Hepatic stellate cell (primary cell): ENCODE data around the gene SYCP2L.
"Not testable (repeated sequence)": the region's sequence is repeated elsewhere in the genome, so short reads cannot be mapped to it uniquely, and the experiment has no call there.

Source experiments
- DNase-seq: peaks from one replicate; pipeline ENCODE4 v3.0.0; 2011; ENCODE audit warnings: low spot score

SYCP2L gene

DNA sequence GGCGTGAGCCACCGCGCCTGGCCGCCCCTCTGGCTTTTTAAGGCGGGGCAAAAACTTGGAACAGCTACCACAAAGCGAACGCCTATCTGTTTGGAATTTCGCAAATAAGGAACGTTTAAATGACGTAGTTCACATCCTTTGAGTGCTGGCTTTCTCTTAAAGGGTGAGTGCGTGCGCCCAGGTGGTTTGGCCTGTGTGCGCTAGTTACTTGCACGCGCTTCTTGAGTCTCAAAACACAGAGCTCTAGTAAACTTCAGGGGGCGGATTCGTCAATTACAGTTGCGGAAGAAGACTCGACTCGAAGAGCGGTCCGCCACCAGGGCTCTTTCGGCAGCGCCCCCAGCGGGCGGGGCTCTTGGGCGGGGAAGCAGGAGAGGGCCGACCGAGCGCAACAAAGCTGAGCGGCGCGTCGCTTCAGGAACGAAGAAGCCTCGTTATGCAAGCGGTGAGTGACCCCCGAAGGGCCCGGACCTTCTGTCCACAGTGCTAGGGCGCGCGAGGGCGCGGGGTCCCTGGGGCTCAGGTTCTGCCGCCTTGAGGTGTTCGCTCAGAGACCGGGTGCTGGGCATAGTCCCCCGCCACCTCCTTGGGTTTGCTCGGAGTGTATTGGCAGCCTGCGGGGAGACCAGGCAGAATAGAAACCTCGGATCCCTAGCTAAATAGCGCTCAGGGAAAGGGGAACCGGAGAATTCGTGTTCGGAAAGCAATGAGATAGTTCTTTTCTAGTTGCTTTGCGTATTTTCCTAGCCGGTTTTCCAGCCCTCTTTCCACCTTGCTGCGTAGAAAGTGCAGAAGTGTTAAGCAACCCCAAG is at the start of gene SYCP2L:
TSS of gene SYCP2L (plus strand) at position 362 of the 812 bp plus-strand sequence. CDS start at position 437, 75 bp downstream.
- DNase-seq = no peak

DNA sequence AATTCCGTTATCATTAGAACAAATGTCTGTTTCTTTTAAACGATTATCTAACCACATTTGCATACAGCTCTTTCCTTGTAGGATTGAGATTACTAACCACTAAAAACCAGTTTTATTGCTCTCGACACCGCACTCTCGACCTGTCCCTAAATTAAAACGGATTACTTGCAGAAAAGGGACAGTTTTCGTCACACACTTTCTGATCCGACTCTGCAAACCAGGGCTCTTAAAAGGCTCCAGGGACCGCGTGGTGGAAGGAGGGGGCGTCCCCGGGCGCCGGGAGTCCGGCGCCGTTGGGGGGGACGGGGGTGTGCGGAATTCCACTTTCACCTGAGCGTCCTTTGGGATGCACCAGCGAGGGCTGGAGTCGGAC is 49.2 kb upstream of the SYCP2L start:
- no peak for DNase-seq

- peak; percentile 72 for DNase-seq
Observed at GRCh38 chr6:10837995-10838793, 48.7 kb upstream of the SYCP2L start, which contains the start of gene MAK. MAK (minus strand) TSS chr6:10838539; CDS start chr6:10830648, 7,891 bp downstream.

DNA sequence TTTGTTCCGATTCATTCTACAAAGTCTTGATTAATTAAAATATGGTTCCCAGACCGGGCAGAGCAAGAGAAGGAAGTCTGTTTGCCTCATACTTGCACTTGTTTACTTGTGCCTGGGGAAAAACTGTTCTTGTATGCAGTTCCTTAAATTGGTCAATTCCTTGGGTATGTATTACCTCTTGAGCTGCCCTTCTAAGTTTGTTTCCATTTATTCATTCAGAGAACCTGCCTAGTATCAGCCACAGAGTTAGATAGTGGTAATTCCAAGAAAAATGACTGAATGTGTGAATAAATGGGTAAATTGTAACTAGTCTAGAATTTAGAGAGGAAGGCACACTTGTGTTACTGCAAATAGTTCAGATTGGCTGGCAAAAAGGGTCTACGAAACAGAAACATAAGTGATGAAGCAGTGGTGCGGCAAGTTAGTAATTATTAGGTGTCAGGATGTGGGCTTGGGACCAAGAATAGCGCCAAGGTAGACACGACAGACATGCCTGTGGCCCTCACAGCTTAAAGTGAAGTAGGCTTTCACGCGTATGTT is 48.0 kb upstream of the SYCP2L start:
- no peak for DNase-seq

DNA sequence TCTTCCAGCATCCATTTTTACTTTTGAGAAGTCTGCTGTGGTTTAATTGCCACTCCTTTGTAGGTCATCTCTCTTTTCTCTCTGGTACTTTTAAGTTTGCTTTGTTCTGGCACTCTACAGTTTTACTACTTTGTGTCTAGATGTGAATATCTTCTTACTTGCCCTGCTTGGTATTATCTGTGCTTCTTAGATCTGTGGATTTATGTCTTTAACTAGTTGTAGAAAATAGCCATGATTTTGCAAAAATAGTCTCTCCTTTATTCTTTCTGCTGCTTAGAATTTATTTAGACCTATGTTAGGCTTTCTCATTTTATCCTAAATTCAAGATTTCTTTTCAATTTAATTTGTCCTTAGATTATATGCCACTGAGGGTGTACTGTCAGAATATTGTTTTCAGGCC is 43.3 kb upstream of the SYCP2L start:
- DNase-seq = no peak

- no peak for DNase-seq
Observed at GRCh38 chr6:10847684-10848083, 39.2 kb upstream of the SYCP2L start.

GRCh38 chr6:10849901-10850300 is 37.0 kb upstream of the SYCP2L start:
- DNase-seq = no peak

- DNase-seq = no peak
Observed at GRCh38 chr6:10850728-10851127, 36.1 kb upstream of the SYCP2L start.

GRCh38 chr6:10852361-10852960 is 34.4 kb upstream of the SYCP2L start:
- DNase-seq = no peak

- not testable (repeated sequence) for DNase-seq
Observed at GRCh38 chr6:10853849-10854300, 33.0 kb upstream of the SYCP2L start.

GRCh38 chr6:10854922-10855632 is 31.8 kb upstream of the SYCP2L start:
- DNase-seq = no peak

GRCh38 chr6:10857259-10857658 is 29.6 kb upstream of the SYCP2L start:
- no peak for DNase-seq

DNA sequence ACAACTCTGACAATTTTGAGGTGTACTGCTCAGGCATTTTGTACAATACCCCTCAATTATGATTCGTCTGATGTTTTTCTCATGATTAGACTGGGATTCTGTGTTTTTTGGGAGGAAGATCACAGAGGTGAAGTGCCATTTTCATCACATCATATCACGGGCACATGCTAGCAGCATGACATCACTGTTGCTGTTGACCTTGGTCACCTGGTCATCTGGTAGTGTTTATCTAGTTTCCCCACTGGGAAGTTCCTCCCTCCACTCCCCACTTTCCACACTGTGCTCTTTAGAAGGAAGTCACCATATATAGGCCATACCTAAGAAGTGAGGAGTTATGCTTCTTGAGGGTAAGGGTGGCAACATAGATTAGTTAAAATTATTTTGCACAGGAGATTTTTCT is 25.8 kb upstream of the SYCP2L start:
- DNase-seq = no peak

- no peak for DNase-seq
Observed at GRCh38 chr6:10862361-10862760, 24.5 kb upstream of the SYCP2L start.

DNA sequence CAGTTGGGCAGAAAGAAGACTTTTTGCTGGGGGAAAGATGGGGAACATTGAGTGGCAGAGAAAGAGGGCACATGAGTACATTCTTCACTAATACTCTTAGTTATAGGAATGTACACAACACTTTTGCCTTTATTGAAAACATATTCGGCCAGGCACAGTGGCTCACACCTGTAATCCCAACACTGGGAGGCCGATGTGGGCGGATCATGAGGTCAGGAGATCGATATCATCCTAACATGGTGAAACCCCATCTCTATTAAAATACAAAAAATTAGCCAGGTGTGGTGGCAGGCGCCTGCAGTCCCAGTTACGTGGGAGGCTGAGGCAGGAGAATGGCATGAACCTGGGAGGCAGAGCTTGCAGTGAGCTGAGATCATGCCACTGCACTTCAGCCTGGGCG is 23.8 kb upstream of the SYCP2L start:
- not testable (repeated sequence) for DNase-seq

- not testable (repeated sequence) for DNase-seq
Observed at GRCh38 chr6:10866709-10867108, 20.1 kb upstream of the SYCP2L start.

DNA sequence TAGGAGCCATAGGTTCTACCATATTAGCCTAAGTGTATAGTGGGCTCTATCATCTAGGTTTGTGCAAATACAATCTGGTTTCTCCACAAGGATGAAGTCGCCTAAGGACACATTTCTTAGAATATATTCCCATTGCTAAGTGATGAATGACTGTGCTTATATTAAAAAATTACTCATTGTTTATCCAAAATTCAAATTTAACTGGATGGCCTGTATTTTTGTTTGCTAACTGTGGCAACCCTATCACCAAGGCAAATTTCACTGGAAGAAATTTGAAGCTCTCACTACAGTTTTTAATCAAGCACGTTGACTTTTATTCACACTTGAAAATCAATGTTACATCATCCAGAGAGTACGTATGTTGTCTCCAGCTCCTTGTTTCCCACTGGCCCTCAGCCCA is 18.9 kb upstream of the SYCP2L start:
- no peak for DNase-seq

DNA sequence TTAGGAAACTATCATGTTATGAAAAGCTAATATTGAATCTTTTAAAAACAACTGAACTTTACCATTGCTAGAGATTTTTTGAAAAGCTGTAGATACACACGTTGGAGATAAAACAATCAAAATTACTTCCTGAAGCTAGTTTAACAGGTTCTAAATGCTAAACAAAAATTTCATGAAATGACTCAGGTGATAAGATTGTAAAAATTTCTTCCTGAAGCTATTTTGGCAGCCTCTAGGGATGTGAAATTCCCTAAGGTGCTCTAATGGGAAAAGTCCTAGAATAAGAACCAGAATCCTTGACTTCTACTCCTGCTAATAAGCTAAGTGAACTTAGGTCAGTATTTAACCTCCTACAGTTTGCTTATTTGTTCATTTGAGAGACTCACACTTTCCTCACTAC is 13.5 kb upstream of the SYCP2L start:
- DNase-seq = no peak

- no peak for DNase-seq
Observed at GRCh38 chr6:10874207-10874606, 12.6 kb upstream of the SYCP2L start.

DNA sequence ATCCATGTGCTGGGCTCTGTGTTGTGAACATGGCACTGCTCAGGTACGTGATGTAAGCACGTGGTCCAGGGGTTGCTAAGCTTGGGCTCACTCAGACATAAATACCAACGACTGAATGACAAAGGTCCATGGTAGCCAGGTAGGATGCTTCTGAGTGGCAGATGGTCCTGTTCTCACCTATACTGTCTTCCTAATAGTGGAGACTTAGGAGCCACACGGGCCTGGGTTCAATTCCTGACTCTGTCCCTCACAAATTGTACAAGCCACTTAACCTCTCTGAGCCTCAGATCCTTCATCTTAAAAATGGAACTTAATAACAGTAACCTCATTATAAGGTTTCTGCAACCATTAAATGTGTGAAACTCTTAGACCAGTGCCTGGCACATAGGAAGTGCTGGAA is 11.8 kb upstream of the SYCP2L start:
- no peak for DNase-seq

- no peak for DNase-seq
Observed at GRCh38 chr6:10877012-10877411, 9.8 kb upstream of the SYCP2L start.

DNA sequence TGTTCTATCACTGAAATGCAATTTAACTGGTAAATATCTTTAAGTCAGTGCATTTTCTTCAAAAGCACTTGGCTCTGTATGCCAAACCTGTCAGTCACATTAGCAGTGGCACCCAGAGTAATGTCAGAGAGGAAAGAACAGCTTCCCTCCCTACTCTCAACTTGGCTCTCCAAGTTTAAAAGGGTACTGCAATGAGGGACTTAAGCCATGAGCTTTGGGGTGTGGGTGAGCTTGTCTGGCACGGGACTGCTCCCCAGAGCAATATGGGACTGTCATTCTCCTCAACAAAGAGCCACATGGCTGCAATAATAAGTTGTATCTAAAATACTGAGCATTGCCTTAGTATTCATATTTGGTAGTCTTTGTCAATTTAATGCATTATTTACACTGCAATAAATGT is 9.0 kb upstream of the SYCP2L start:
- no peak for DNase-seq
